Stimulated activated CD4-positive, alpha-beta T cell treated with anti-CD3 and anti-CD28 coated beads, Interleukin-1b, Interleukin-23, amount 100 ng/mL, for 1 hour (primary cell): Measurements from ENCODE around the gene SLC35F3.
"Not testable (repeated sequence)": the region's sequence is repeated elsewhere in the genome, so short reads cannot be mapped to it uniquely, and the experiment has no call there.

ENCODE experiments used
- DNase-seq, 2 donors: peaks; one replicate each; pipeline ENCODE4 v3.0.0-alpha.2; 2020; ENCODE audit warnings: low read depth in 2 of 2

The SLC35F3 gene

DNA sequence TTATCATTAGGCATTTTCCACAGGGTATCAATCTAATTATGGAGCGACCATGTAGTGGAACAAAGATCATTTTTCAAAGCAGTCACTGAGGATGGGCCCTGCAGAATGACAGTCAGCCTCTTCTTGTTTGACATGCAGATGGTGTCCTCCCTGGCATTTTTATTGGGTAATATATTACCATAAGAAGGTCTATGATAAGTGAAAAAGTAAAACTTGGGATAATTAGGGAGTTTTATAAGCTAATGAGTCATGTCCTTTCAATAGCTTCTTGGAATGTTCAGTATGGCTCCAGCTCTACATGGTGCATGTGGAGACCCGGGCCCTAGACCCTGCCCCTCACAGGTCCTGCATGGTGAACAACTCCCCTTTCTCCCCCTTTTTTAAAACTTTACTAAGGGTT is 236.5 kb downstream of the SLC35F3 start:
- no peak for DNase-seq

GRCh38 chr1:234143681-234144080 is 239.2 kb downstream of the SLC35F3 start:
- DNase-seq = no peak

- DNase-seq = no peak
These were observed 240.4 kb downstream of the SLC35F3 start for GRCh38 chr1:234144901-234145300.

DNA sequence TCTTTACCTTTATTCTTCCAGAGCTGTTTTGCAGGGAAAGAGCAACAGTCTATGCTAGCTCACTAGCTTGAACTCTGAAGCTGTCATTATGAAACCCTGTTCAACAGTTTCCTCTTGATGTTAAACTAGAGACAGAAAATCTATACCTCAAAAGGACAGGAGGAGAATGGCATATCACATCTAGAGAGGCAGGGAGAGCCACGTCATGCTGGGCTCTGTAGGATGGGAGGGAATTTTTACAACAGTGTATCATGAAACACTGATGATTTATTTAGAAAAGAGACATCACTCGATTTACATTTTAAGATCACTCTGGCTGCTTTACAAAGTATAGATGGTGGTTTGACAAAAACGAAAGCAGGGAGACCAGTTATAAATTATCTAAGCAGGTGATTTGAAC is 243.9 kb downstream of the SLC35F3 start:
- DNase-seq = no peak

GRCh38 chr1:234148816-234149215 is 244.3 kb downstream of the SLC35F3 start:
- no peak for DNase-seq

GRCh38 chr1:234149217-234149616 is 244.7 kb downstream of the SLC35F3 start:
- no peak for DNase-seq

DNA sequence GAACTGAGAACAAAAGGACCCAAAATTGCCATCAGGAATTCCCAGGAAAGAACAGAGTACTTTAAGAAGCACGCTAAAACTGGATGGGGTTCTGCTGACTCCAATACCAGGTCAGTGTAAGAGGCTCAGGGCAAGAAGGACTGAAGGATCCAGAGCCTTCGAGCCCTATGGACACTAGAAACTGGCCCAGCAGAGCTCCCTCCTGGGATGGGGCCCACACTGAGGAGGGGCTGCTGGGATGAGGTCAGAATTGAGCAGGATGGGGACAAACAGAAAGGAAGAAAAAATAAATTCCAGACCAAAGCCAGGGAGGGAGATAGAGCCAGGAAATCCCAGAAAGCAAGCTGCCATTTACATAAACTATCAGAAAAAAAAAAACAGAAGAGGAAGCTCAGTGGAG is 246.4 kb downstream of the SLC35F3 start:
- DNase-seq = no peak

DNA sequence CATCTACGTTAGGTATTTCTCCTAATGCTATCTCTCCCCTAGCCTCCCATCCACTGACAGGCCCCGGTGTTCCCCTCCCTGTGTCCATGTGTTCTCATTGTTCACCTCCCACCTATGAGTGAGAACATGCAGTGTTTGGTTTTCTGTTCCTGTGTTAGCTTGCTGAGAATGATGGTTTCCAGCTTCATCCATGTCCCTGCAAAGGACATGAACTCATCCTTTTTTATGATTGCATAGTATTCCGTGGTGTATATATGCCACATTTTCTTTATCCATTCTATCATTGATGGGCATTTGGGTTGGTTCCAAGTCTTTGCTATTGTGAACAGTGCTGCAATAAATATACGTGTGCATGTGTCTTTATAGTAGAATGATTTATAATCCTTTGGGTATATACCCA is 247.9 kb downstream of the SLC35F3 start:
- DNase-seq = not testable (repeated sequence)

GRCh38 chr1:234154320-234155251 is 250.1 kb downstream of the SLC35F3 start:
- DNase-seq = no peak

- no peak for DNase-seq
These were observed 258.2 kb downstream of the SLC35F3 start for GRCh38 chr1:234162661-234163060.

DNA sequence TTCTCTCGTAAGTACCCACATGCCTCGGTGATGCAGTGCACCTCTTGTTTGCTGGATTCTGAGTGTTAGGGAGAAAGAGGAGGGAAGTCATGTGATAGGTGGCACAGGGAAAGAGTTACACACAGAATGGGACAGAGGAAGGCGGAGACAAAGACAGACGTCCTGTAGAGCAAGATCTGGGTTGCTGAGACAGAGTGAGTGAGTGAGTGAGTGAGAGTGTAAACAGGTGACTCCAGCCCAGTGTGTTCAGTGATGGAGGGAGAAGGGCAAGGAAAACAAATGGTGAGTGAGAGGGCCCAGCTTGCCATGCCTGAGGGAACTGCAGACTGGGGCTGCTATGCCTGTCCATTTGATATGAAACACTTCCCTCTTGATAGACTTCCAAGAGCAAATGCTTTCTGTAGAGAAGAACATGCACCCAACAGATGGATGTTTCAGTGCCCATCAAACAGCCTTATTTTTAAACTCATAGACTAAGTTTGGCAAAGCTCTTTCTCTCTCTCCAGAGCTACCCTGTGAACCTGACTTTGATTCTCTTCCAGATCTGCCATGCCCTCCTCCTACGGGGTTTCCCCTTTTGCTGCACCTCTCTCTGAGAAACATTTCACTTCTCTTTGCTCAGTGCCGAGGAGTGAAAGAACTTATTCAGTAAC is 258.9 kb downstream of the SLC35F3 start:
- DNase-seq = no peak

GRCh38 chr1:234164098-234164709 is 259.7 kb downstream of the SLC35F3 start:
- DNase-seq = no peak

DNA sequence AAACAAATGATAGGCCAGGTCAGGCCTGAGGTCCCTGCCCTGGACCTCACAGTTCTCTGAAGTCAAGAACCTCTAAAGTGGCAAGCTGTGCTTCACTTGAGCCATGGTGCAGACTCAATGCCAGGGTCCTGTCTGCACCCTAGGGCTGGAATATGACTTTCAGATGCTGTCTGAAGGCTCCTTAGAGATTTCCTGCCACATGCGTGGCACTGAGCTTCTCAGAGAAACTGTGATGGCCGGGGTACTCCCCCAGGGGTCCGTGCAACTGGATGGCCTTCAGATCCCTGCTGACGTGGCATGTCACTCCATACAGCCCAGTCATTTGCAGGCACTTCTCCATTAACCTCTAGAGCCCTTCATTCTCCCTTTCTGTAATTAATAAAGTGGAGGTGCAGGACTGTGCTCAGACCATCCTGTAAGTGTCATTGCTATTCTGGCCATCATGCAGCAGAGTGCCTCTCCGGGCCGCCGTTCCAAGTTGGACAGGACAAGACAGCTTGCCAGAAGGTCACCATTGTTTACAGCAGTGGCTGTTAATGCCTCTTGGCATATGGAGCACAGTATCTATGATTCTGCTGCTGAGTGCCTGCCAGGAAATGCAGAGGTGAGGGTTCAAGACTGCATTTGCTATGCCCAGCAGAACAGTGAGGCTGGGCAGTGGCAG is 263.7 kb downstream of the SLC35F3 start:
- no peak for DNase-seq

GRCh38 chr1:234169161-234169849 is 264.8 kb downstream of the SLC35F3 start:
- no peak for DNase-seq

GRCh38 chr1:234170067-234170466 is 265.6 kb downstream of the SLC35F3 start:
- no peak for DNase-seq

- no peak for DNase-seq
These were observed 266.1 kb downstream of the SLC35F3 start for GRCh38 chr1:234170622-234171021.

DNA sequence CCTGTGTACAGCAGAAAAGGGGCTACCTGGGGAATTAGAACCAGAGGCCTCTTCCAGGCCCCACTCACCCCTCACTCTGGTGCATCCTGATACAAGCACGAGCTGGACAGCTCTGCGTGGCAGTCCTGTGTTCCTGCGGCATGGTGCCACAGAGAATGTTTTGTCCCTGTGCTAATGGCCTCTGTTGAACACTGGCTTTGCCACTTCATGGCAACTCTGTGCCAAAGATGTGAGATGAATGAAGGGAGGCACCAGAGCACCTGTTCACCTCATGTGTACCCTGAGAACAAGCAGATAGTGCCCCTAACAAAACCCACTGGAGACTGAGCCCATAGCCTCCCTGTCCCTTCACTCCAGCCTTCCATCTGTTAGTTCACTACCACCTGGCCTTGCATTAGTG is 269.5 kb downstream of the SLC35F3 start:
- DNase-seq = no peak

- no peak for DNase-seq
These were observed 270.9 kb downstream of the SLC35F3 start for GRCh38 chr1:234175363-234175762.

DNA sequence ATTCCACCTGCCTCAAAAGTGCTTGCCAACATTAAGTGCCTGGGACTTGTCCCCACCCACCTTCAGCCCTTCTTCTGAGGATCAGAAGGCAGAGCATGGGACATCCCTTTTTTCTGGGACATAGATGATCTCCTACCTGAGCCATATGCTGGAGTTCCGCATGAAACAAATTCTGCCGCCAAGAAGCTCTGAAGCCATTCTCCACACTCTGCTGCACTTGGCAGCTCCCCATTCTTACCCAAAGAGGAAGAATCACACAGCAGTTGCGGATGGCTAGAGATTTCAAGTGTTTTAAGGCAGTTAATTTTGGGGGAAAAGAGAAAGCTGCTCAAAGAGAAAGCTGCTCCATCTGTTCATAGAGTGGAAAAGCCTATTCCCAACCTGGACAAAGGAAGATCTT is 271.5 kb downstream of the SLC35F3 start:
- DNase-seq = no peak

GRCh38 chr1:234176847-234177246 is 272.4 kb downstream of the SLC35F3 start:
- DNase-seq = not testable (repeated sequence)

- no peak for DNase-seq
These were observed 281.0 kb downstream of the SLC35F3 start for GRCh38 chr1:234185438-234185837.
